ENCODE results near the gene ZBTB5. TPM values are rescaled to one million over a fixed set of nuclear protein-coding genes. Genes with fewer than 3 reads are reported as not detected.

Gene ZBTB5
- total and polyA plus RNA-seq, 2 of the 13 experiments (the other 11 are each of a cell fraction or from before 2014, with no cell fraction given), result 12.5 to 20.5 TPM

GRCh38 chr9:37508135-37508833 is 43.0 kb upstream of the ZBTB5 start (continued):
- TF ChIP-seq HIVEP1 (CRISPR knock-in tag; IDR thresholded peaks at IDR 0.05), result peak; percentile 76; the same call in 1 of the 2 replicates
- 0 out of 2 replicates have a peak, but pooled peaks have one; percentile 47 for TF ChIP-seq SALL2 (CRISPR knock-in tag; IDR thresholded peaks at IDR 0.05)
- TF ChIP-seq ZNF614 (CRISPR knock-in tag; IDR thresholded peaks at IDR 0.05; ENCODE audit: borderline replicate concordance), result peak; percentile 93
- TF ChIP-seq HOXA9 (CRISPR knock-in tag; IDR thresholded peaks at IDR 0.05; ENCODE audit: borderline replicate concordance), result no peak; the same call in 1 of the 2 replicates
- no peak for TF ChIP-seq NFKBIZ (CRISPR knock-in tag; IDR thresholded peaks at IDR 0.05)
- TF ChIP-seq, protein P1, sequence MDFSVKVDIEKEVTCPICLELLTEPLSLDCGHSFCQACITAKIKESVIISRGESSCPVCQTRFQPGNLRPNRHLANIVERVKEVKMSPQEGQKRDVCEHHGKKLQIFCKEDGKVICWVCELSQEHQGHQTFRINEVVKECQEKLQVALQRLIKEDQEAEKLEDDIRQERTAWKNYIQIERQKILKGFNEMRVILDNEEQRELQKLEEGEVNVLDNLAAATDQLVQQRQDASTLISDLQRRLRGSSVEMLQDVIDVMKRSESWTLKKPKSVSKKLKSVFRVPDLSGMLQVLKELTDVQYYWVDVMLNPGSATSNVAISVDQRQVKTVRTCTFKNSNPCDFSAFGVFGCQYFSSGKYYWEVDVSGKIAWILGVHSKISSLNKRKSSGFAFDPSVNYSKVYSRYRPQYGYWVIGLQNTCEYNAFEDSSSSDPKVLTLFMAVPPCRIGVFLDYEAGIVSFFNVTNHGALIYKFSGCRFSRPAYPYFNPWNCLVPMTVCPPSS (IDR thresholded peaks at IDR 0.05), result no peak
- TF ChIP-seq ZKSCAN8 (CRISPR knock-in tag; IDR thresholded peaks at IDR 0.05; ENCODE audit: borderline replicate concordance), result peak; percentile 72; the same call in 1 of the 2 replicates
- TF ChIP-seq, protein P2, sequence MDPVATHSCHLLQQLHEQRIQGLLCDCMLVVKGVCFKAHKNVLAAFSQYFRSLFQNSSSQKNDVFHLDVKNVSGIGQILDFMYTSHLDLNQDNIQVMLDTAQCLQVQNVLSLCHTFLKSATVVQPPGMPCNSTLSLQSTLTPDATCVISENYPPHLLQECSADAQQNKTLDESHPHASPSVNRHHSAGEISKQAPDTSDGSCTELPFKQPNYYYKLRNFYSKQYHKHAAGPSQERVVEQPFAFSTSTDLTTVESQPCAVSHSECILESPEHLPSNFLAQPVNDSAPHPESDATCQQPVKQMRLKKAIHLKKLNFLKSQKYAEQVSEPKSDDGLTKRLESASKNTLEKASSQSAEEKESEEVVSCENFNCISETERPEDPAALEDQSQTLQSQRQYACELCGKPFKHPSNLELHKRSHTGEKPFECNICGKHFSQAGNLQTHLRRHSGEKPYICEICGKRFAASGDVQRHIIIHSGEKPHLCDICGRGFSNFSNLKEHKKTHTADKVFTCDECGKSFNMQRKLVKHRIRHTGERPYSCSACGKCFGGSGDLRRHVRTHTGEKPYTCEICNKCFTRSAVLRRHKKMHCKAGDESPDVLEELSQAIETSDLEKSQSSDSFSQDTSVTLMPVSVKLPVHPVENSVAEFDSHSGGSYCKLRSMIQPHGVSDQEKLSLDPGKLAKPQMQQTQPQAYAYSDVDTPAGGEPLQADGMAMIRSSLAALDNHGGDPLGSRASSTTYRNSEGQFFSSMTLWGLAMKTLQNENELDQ (CRISPR knock-in tag; IDR thresholded peaks at IDR 0.05; ENCODE audit: borderline replicate concordance), result no peak
- peak; percentile 92 for TF ChIP-seq DPF2 (CRISPR knock-in tag; IDR thresholded peaks at IDR 0.05; ENCODE audit: borderline replicate concordance, low read depth)
- peak; percentile 70; the same call in 1 of the 2 replicates for TF ChIP-seq NR2F2 (IDR thresholded peaks at IDR 0.05; ENCODE audit: borderline replicate concordance, low read depth)
- peak; percentile 88; the same call in 1 of the 2 replicates for TF ChIP-seq IKZF5 (CRISPR knock-in tag; IDR thresholded peaks at IDR 0.05)
- no peak for TF ChIP-seq TCF7 (IDR thresholded peaks at IDR 0.05; ENCODE audit: low read depth)
- TF ChIP-seq E2F1 (CRISPR knock-in tag; IDR thresholded peaks at IDR 0.05), result 0 out of 2 replicates have a peak, but pooled peaks have one; percentile 26
- TF ChIP-seq FOXA3 (CRISPR knock-in tag; IDR thresholded peaks at IDR 0.05), result peak; percentile 92
- 0 out of 2 replicates have a peak, but pooled peaks have one; percentile 28 for TF ChIP-seq CHCHD3 (CRISPR knock-in tag; IDR thresholded peaks at IDR 0.05)
- no peak for TF ChIP-seq ZNF773 (CRISPR knock-in tag; IDR thresholded peaks at IDR 0.05; ENCODE audit: borderline replicate concordance)
- TF ChIP-seq NR2F6 (IDR thresholded peaks at IDR 0.05), result peak; percentile 78
- peak; percentile 91 for TF ChIP-seq NR2F6 (CRISPR knock-in tag; IDR thresholded peaks at IDR 0.05)
- TF ChIP-seq IRX3 (CRISPR knock-in tag; IDR thresholded peaks at IDR 0.05; ENCODE audit: borderline replicate concordance, low read depth), result no peak
- TF ChIP-seq MZF1 (CRISPR knock-in tag; IDR thresholded peaks at IDR 0.05; ENCODE audit: borderline replicate concordance), result no peak
- TF ChIP-seq NCOR1 (IDR thresholded peaks at IDR 0.05; ENCODE audit: borderline replicate concordance, low read length), result peak; percentile 83; the same call in 1 of the 2 replicates
- no peak for TF ChIP-seq ZNF354B (CRISPR knock-in tag; IDR thresholded peaks at IDR 0.05)
- peak; percentile 75; the same call in 1 of the 2 replicates for TF ChIP-seq ZNF230 (CRISPR knock-in tag; IDR thresholded peaks at IDR 0.05)
- no peak for TF ChIP-seq BHLHE40 (IDR thresholded peaks at IDR 0.05; ENCODE audit: low read length)

All from HepG2 (cell line).